PFSK-1 (cell line): ENCODE data around the gene PLIN3.

Experiments
- FOXP2 ChIP-seq: optimal IDR thresholded peaks from 2 replicates; pipeline ENCODE3; 2011; ENCODE audit warnings: borderline replicate concordance, control low read depth, inconsistent platforms; ENCODE audit not compliant: insufficient read depth; ENCODE audit errors: extremely low read length, extremely low read depth
- POLR2AphosphoS5 ChIP-seq: IDR thresholded peaks from 2 replicates; pipeline ENCODE4 v1.6.1; 2012; ENCODE audit warnings: low read depth, mild to moderate bottlenecking, control low read depth, low read length, moderate library complexity
- REST ChIP-seq, 2 experiments: IDR thresholded peaks; 2 replicates each; pipeline versions ENCODE4 v1.6.1 to v1.8.0; 2011 to 2012; ENCODE audit warnings: low read depth in 2 of 2, low read length in 2 of 2, control low read depth in 1 of 2, inconsistent platforms in 1 of 2, mild to moderate bottlenecking in 1 of 2, moderate library complexity in 1 of 2; ENCODE audit not compliant: insufficient read depth in 1 of 2
- SIN3A ChIP-seq: IDR thresholded peaks from 2 replicates; pipeline ENCODE4 v1.6.1; 2012; ENCODE audit warnings: mild to moderate bottlenecking, low read length, moderate library complexity, borderline replicate concordance; ENCODE audit not compliant: insufficient read depth
- TAF1 ChIP-seq: IDR thresholded peaks from 2 replicates; pipeline ENCODE4 v1.6.1; 2012; ENCODE audit warnings: low read length, control low read depth, borderline replicate concordance; ENCODE audit not compliant: insufficient read depth

The PLIN3 gene

GRCh38 chr19:4830332-4830731 is 37.1 kb downstream of the PLIN3 start:
- TF ChIP-seq POLR2AphosphoS5 (no peak), TAF1 (no peak), FOXP2 (no peak), REST (IDR thresholded peaks at IDR 0.05; ENCODE audit: insufficient read depth in 1 of 2, low read depth in 2 of 2, low read length in 2 of 2) (no peak), SIN3A (no peak)

GRCh38 chr19:4829001-4829712 is 38.3 kb downstream of the PLIN3 start:
- TF ChIP-seq TAF1 (no peak), SIN3A (no peak), FOXP2 (no peak), POLR2AphosphoS5 (no peak), REST (IDR thresholded peaks at IDR 0.05; ENCODE audit: insufficient read depth in 1 of 2, low read depth in 2 of 2, low read length in 2 of 2) (no peak)

- no peak for TF ChIP-seq REST (IDR thresholded peaks at IDR 0.05; ENCODE audit: insufficient read depth in 1 of 2, low read depth in 2 of 2, low read length in 2 of 2)
- no peak for TF ChIP-seq FOXP2
- TF ChIP-seq SIN3A = no peak
- no peak for TF ChIP-seq TAF1
- TF ChIP-seq POLR2AphosphoS5 = no peak
Observed at GRCh38 chr19:4823577-4823976, 43.9 kb downstream of the PLIN3 start.

GRCh38 chr19:4821265-4821664 is 46.2 kb downstream of the PLIN3 start:
- TF ChIP-seq POLR2AphosphoS5 (no peak), FOXP2 (no peak), REST (IDR thresholded peaks at IDR 0.05; ENCODE audit: insufficient read depth in 1 of 2, low read depth in 2 of 2, low read length in 2 of 2) (no peak), TAF1 (no peak), SIN3A (no peak)
